ENCODE results near the gene SYNJ2BP. TPM values are rescaled to one million over a fixed set of nuclear protein-coding genes. Genes with fewer than 3 reads are reported as not detected.

The SYNJ2BP gene
- 10 to 100 TPM; 19.3 to 37.2 TPM for total RNA-seq

- no peaks in the 10 kb centered on the region for H3K36me3 ChIP-seq
- H3K9me3 ChIP-seq: no peaks in the 10 kb centered on the region
- peak within 1 kb of the TSS; percentile 63 to 77 for H3K4me3 ChIP-seq
- no peaks in the 10 kb centered on the region for H3K27me3 ChIP-seq
- peak; percentile 66 for DNase-seq (ENCODE audit: low spot score)
- H3K27ac ChIP-seq: peak within 1 kb of the TSS; percentile 45 to 71
- H3K4me1 ChIP-seq: peaks cover 0 to 10% of the 10 kb centered on the region in 2 donors
- TF ChIP-seq CTCF (IDR thresholded peaks at IDR 0.05): no peak
Measured at GRCh38 chr14:70416725-70417349, at the start of gene SYNJ2BP. Gene SYNJ2BP, minus strand, starts transcription at chr14:70417090. Its CDS starts 127 bp downstream, at chr14:70416963.

GRCh38 chr14:70454731-70455130 is 37.8 kb upstream of the SYNJ2BP start:
- no peak for DNase-seq (ENCODE audit: low spot score)
- no peaks in the 10 kb centered on the region for H3K36me3 ChIP-seq
- no peaks in the 10 kb centered on the region for H3K9me3 ChIP-seq
- no peak for TF ChIP-seq CTCF (IDR thresholded peaks at IDR 0.05)
- no peak overlapping the region for H3K4me3 ChIP-seq
- no peaks in the 10 kb centered on the region for H3K4me1 ChIP-seq
- no peak overlapping the region for H3K27ac ChIP-seq
- no peaks in the 10 kb centered on the region for H3K27me3 ChIP-seq

- Histone ChIP-seq H3K27ac (no peak within 1 kb of the TSS), H3K4me3 (no peak within 1 kb of the TSS), H3K4me1 (no peaks in the 10 kb centered on the region), H3K36me3 (no peaks in the 10 kb centered on the region), H3K9me3 (no peaks in the 10 kb centered on the region), H3K27me3 (no peaks in the 10 kb centered on the region)
- TF ChIP-seq CTCF (IDR thresholded peaks at IDR 0.05): no peak
- DNase-seq (ENCODE audit: low spot score): no peak
Measured at GRCh38 chr14:70451874-70452273, 35.0 kb upstream of the SYNJ2BP start, which contains the start of gene ADAM21. Gene ADAM21, plus strand, starts transcription at chr14:70452174. Its CDS starts 5,326 bp downstream, at chr14:70457500.

GRCh38 chr14:70448633-70449340 is 31.9 kb upstream of the SYNJ2BP start:
- H3K9me3 ChIP-seq: peaks cover 0 to 4% of the 10 kb centered on the region in 2 donors
- no peaks in the 10 kb centered on the region for H3K4me1 ChIP-seq
- no peak for TF ChIP-seq CTCF (IDR thresholded peaks at IDR 0.05)
- no peak for DNase-seq (ENCODE audit: low spot score)
- no peaks in the 10 kb centered on the region for H3K27me3 ChIP-seq
- H3K27ac ChIP-seq: no peak overlapping the region
- H3K36me3 ChIP-seq: no peaks in the 10 kb centered on the region
- H3K4me3 ChIP-seq: no peak overlapping the region

GRCh38 chr14:70442750-70443149 is 25.9 kb upstream of the SYNJ2BP start:
- DNase-seq (ENCODE audit: low spot score): no peak
- no peaks in the 10 kb centered on the region for H3K4me1 ChIP-seq
- no peak overlapping the region for H3K4me3 ChIP-seq
- no peaks in the 10 kb centered on the region for H3K27me3 ChIP-seq
- TF ChIP-seq CTCF (IDR thresholded peaks at IDR 0.05): no peak
- H3K9me3 ChIP-seq: peaks cover 0 to 22% of the 10 kb centered on the region in 2 donors
- no peaks in the 10 kb centered on the region for H3K36me3 ChIP-seq
- H3K27ac ChIP-seq: no peak overlapping the region

Data from right atrium auricular region (tissue), 2 donors.